Tibial nerve (tissue), 4 donors: ENCODE measurements around the gene C11orf68. TPM values are rescaled to one million over a fixed set of nuclear protein-coding genes. Genes with fewer than 3 reads are reported as not detected.

ENCODE experiments used
- DNase-seq, 2 donors: peaks; one replicate each; pipeline ENCODE4 v3.0.0-alpha.2; 2019; ENCODE audit warnings: low spot score in 2 of 2
- H3K27ac ChIP-seq, 4 donors: fragments of 200-600 bp; sonication (generic) in 3 of 4; one replicate each; pipeline ENCODE4 v1.5.1; 2017 to 2019; ENCODE audit warnings: mild to moderate bottlenecking in 1 of 4
- H3K27me3 ChIP-seq, 2 donors: fragments of 200-600 bp; sonication (generic) in 1 of 2; one replicate each; pipeline versions ENCODE4 v1.5.1 to v1.6.0; 2017 to 2019
- H3K36me3 ChIP-seq, 3 donors: fragments of 200-600 bp; sonication (generic); one replicate each; pipeline ENCODE4 v1.5.1; 2018 to 2019
- H3K4me1 ChIP-seq, 4 donors: fragments of 200-600 bp; sonication (generic) in 3 of 4; one replicate each; pipeline ENCODE4 v1.5.1; 2017 to 2019
- H3K4me3 ChIP-seq, 4 donors: fragments of 200-600 bp; sonication (generic) in 3 of 4; one replicate each; pipeline ENCODE4 v1.5.1; 2017 to 2019; ENCODE audit warnings: mild to moderate bottlenecking in 1 of 4, moderate library complexity in 1 of 4
- H3K9me3 ChIP-seq, 4 donors: fragments of 200-600 bp; sonication (generic) in 3 of 4; one replicate each; pipeline ENCODE4 v1.5.1; 2017 to 2019
- EP300 ChIP-seq, 2 donors: sonication (generic); formaldehyde crosslinking; IDR thresholded peaks; one replicate each; pipeline ENCODE4 v1.6.1; 2017; ENCODE audit warnings: antibody characterized with exemption in 2 of 2, mild to moderate bottlenecking in 1 of 2
- POLR2A ChIP-seq, 2 donors: fragments of 450-650 bp; IDR thresholded peaks; one replicate each; pipeline ENCODE4 v1.6.1; 2017; ENCODE audit warnings: antibody characterized with exemption in 2 of 2, mild to moderate bottlenecking in 2 of 2, moderate library complexity in 2 of 2
- WGBS, 2 donors: methylation state at CpG; one replicate each; pipeline ENCODE4 v1.1.5; 2018; 5-methylcytosine and 5-hydroxymethylcytosine counted together
- total RNA-seq, 4 donors: library from RNA; depleted of rRNA; stranded (reverse); fragments of >200 nt; gene quantifications; one replicate each; pipeline ENCODE4 v1.1.0, GENCODE V29; 2016
- TF ChIP-seq, protein P1 (sequence below), 5 experiments: fragments of 200-600 bp in 3 of 5; fragments of 450-650 bp in 2 of 5; sonication (generic) in 3 of 5; IDR thresholded peaks; one replicate each; pipeline ENCODE4 v1.5.1; 2016 to 2019; ENCODE audit warnings: antibody characterized with exemption in 5 of 5, mild to moderate bottlenecking in 3 of 5, moderate library complexity in 2 of 5

The C11orf68 gene
- total RNA-seq, 4 donors from 2014 or later = 14.7 to 30.4 (median 21.7) TPM

DNA sequence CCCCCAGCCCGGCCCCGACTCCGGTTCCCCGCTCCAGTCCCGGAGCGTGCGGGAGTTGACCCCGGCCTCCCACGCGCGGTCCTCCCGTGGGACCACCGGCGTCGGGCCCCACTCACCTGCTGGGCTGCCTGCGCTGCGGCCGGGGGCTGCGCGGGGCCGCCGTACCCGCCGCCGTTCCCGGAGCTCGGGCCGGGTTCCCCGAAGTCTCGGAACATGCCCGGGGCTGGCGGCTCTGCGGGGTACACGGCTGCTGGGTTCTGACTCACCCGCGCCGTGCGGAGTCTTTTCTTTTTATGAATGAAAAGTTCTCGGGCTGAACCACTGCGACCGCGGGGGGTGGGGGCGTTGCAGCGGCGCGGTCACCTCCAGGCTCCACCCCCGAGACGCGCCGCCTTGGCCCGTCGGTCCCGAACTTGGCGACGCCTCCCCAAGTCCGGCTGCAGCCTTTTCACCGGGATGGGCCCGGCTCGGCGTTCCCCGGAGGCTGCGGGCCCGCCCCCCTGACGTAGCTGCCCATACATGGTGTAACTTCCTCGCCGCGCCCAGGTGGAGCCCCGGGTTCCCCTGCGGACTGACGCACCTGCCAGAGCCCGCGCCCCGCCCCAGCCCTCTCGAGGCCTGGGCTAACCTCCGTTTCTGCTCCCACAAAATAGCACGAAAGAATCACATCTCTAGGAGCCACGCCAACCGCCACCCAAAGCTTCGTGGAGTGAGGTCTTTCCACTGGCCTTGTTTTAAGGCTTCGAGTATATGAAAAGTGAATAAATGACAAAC lies 18.6 kb downstream of the C11orf68 start, which contains the start of gene FOSL1:
FOSL1 (minus strand) TSS at position 264 of the 774 bp plus-strand sequence; CDS start at position 215, 49 bp downstream.
- peak within 1 kb of the TSS in 3 of 4 donors; percentile 28 to 75 (median 61) for H3K27ac ChIP-seq
- DNase-seq = peak; percentile 59 to 64
- WGBS, 2 donors = 3% methylated on average over 41 to 74 of the region's 80 CpGs
- peak within 1 kb of the TSS; percentile 33 to 59 (median 53) for H3K4me3 ChIP-seq
- peaks cover 0 to 16% of the 10 kb centered on the region in 2 donors for H3K27me3 ChIP-seq
- H3K36me3 ChIP-seq = no peaks in the 10 kb centered on the region
- H3K4me1 ChIP-seq = peaks cover 0 to 27% (median 11%) of the 10 kb centered on the region in 4 donors
- no peak for TF ChIP-seq POLR2A (IDR thresholded peaks at IDR 0.05)
- TF ChIP-seq, protein P1, sequence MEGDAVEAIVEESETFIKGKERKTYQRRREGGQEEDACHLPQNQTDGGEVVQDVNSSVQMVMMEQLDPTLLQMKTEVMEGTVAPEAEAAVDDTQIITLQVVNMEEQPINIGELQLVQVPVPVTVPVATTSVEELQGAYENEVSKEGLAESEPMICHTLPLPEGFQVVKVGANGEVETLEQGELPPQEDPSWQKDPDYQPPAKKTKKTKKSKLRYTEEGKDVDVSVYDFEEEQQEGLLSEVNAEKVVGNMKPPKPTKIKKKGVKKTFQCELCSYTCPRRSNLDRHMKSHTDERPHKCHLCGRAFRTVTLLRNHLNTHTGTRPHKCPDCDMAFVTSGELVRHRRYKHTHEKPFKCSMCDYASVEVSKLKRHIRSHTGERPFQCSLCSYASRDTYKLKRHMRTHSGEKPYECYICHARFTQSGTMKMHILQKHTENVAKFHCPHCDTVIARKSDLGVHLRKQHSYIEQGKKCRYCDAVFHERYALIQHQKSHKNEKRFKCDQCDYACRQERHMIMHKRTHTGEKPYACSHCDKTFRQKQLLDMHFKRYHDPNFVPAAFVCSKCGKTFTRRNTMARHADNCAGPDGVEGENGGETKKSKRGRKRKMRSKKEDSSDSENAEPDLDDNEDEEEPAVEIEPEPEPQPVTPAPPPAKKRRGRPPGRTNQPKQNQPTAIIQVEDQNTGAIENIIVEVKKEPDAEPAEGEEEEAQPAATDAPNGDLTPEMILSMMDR (IDR thresholded peaks at IDR 0.05) = peak in 1 of 5 experiments; percentile 23
- peak in 1 of 2 donors; percentile 52 for TF ChIP-seq EP300 (IDR thresholded peaks at IDR 0.05)
- H3K9me3 ChIP-seq = no peaks in the 10 kb centered on the region

DNA sequence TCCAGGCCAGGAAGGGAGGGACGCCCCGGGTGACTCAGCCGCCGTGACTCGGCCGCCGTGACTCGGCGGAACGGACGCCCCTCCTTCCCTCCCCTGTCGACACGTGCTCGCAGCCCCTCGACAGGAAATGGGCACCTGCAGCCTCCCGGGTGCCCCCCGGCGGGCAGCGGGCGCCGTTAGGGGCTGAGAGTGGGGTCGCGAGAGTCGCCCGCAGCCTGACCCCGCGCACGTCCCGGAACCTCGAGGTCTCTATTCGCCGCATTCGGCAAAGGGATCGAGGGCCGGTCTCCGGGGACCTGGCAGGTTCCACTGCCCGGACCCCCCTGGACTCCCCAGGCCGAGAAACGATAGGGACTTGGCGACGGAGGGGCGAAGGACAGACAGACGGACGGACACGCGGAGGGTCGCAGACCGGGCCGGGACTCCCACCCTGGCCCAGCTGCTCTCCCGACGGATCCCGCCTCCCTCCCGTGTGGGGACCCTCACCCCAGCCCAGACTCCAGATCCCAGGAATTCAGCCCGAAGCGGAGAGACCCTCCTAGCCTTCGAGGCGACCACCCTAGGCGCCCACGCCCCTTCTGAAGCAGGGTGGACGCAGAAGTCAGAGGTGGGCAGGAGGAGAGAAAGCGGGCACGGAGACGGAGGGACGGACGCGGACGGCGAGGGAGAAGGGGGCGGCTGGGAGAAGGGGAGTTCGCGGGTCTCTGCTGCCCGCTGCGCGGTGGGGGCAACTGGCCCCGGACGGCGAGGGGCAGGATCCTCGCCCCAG lies 19.3 kb downstream of the C11orf68 start:
- H3K4me1 ChIP-seq = peaks cover 0 to 27% (median 11%) of the 10 kb centered on the region in 4 donors
- H3K9me3 ChIP-seq = no peaks in the 10 kb centered on the region
- no peaks in the 10 kb centered on the region for H3K36me3 ChIP-seq
- peak overlapping the region; percentile 33 to 59 (median 53) for H3K4me3 ChIP-seq
- DNase-seq = no peak
- H3K27me3 ChIP-seq = peaks cover 0 to 16% of the 10 kb centered on the region in 2 donors
- 1 to 2% methylated on average over 26 to 28 of the region's 78 CpGs for WGBS, 2 donors
- TF ChIP-seq POLR2A (IDR thresholded peaks at IDR 0.05) (no peak), EP300 (IDR thresholded peaks at IDR 0.05) (no peak)
- TF ChIP-seq, protein P1 (IDR thresholded peaks at IDR 0.05) = no peak
- peak overlapping the region in 3 of 4 donors; percentile 28 to 61 (median 41) for H3K27ac ChIP-seq

DNA sequence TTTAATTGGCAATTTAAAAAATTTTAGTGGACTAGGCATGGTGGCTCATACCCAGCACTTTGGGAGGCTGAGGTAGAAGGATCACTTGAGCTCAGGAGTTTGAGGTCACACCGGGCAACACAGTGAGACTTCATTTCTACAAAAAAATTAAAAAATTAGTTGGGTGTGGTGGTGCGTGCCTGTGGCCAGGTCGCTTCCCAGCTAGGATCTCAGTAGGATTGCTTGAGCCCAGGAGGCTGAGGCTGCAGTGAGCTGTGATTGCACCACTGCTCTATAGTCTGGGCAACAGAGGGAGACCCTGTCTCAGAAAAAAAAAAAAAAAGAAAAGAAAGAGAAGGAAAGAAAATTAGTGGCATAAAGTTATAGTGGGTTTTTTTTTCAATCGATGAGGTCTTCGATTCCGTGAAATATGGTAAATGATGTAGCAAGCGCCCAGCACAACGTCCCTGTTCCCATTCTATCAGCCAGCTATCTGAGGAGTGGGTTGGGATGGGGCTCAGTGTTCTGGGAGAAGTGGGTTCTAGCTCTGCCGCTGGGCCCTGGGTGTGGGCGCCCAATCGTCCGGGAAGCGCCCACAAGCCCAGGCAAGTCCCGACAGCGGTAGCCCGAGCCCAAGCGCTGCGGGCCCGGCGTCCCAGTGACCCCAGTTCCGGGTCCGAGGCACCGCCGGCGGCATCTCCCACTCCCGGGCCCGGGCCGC lies 20.1 kb downstream of the C11orf68 start:
- Histone ChIP-seq H3K4me3 (peak overlapping the region; percentile 33 to 59 (median 53)), H3K36me3 (no peaks in the 10 kb centered on the region), H3K4me1 (peaks cover 0 to 35% (median 12%) of the 10 kb centered on the region in 4 donors), H3K27me3 (peaks cover 0 to 16% of the 10 kb centered on the region in 2 donors), H3K27ac (peak overlapping the region in 1 of 4 donors; percentile 61), H3K9me3 (no peaks in the 10 kb centered on the region)
- TF ChIP-seq, protein P1 (IDR thresholded peaks at IDR 0.05) = no peak
- TF ChIP-seq POLR2A (IDR thresholded peaks at IDR 0.05) = no peak
- no peak for TF ChIP-seq EP300 (IDR thresholded peaks at IDR 0.05)
- no peak for DNase-seq
- WGBS, 2 donors = 33 to 45% methylated on average over 16 to 23 of the region's 28 CpGs

DNA sequence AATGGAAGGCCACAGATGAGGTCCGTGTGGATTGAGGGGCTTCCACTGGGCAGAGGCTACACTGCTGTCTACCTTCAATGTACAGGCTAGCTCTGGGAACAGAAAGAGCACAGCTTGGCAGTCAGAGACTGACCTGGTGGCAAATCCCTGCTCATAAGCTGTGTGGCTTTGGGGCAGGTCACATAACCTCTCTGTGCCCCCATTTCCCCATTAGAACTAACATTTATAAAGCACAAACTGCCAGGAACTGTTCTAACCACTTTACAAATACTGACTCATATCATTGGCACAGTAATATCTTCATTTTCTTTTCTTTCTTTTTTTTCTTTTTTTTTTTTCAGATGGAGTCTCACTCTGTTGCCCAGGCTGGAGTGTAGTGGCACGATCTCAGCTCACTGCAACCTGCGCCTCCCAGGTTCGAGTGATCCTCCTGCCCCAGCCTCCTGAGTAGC lies 21.8 kb downstream of the C11orf68 start:
- Histone ChIP-seq H3K27me3 (peaks cover 0 to 16% of the 10 kb centered on the region in 2 donors), H3K4me1 (peaks cover 0 to 48% (median 25%) of the 10 kb centered on the region in 4 donors), H3K36me3 (no peaks in the 10 kb centered on the region), H3K9me3 (no peaks in the 10 kb centered on the region), H3K27ac (no peak overlapping the region), H3K4me3 (no peak overlapping the region)
- no peak for DNase-seq
- TF ChIP-seq EP300 (IDR thresholded peaks at IDR 0.05) = no peak
- WGBS, 2 donors = 86 to 95% methylated on average over 4 of the region's 4 CpGs
